ENCODE data around the gene SAXO1.

DNA sequence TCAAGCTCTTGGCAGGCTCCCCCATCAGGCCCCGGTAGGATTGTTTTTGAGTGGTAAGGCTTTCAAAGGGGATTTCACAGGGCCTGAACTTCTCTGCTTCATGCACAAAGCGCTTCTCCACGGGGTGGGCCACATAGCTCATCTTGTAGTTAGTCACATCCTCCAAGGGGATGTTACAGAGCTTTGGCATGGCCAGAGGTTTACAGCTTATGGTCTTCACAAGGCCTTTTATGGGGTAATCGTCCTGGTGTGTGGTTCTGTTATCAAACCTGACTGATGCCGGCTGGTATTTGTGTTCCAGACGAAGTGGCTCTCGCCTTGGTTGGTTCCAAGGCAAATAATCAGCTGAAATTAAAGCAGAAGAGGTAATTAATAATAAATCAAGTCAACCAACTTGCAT is 104.3 kb downstream of the SAXO1 start:
- TF ChIP-seq, protein P1, sequence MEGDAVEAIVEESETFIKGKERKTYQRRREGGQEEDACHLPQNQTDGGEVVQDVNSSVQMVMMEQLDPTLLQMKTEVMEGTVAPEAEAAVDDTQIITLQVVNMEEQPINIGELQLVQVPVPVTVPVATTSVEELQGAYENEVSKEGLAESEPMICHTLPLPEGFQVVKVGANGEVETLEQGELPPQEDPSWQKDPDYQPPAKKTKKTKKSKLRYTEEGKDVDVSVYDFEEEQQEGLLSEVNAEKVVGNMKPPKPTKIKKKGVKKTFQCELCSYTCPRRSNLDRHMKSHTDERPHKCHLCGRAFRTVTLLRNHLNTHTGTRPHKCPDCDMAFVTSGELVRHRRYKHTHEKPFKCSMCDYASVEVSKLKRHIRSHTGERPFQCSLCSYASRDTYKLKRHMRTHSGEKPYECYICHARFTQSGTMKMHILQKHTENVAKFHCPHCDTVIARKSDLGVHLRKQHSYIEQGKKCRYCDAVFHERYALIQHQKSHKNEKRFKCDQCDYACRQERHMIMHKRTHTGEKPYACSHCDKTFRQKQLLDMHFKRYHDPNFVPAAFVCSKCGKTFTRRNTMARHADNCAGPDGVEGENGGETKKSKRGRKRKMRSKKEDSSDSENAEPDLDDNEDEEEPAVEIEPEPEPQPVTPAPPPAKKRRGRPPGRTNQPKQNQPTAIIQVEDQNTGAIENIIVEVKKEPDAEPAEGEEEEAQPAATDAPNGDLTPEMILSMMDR (IDR thresholded peaks at IDR 0.05): no peak
- TF ChIP-seq POLR2AphosphoS5 (IDR thresholded peaks at IDR 0.05) (no peak), POLR2A (IDR thresholded peaks at IDR 0.05) (no peak), EP300 (IDR thresholded peaks at IDR 0.05) (no peak)

Measured in gastroesophageal sphincter (tissue), 3 donors.